GM23248 (cell line): ENCODE data around the gene CDAN1. TPM values are rescaled to one million over a fixed set of nuclear protein-coding genes. Genes with fewer than 3 reads are reported as not detected.

Source experiments
- DNase-seq: peaks from one replicate; pipeline ENCODE4 v3.0.0-alpha.2; 2015
- H2AFZ ChIP-seq: fragments of 200-600 bp; sonication (generic); 2 replicates; pipeline ENCODE4 v1.6.1; 2016; ENCODE audit warnings: antibody characterized with exemption
- H3F3A ChIP-seq: fragments of 200-600 bp; sonication (generic); 2 replicates; pipeline ENCODE4 v1.6.1; 2016; ENCODE audit warnings: mild to moderate bottlenecking, antibody characterized with exemption, mixed run types; ENCODE audit not compliant: insufficient read depth
- H3K27ac ChIP-seq: fragments of 200-600 bp; sonication (generic); 2 replicates; pipeline ENCODE4 v1.5.1; 2016; ENCODE audit warnings: mild to moderate bottlenecking
- H3K27me3 ChIP-seq: fragments of 200-600 bp; sonication (generic); replicated peaks from 2 replicates; pipeline ENCODE4 v1.6.1; 2016; ENCODE audit warnings: mild to moderate bottlenecking; ENCODE audit not compliant: insufficient read depth
- H3K36me3 ChIP-seq: fragments of 200-600 bp; sonication (generic); 2 replicates; pipeline ENCODE4 v1.6.1; 2016; ENCODE audit warnings: low read depth, mild to moderate bottlenecking
- H3K4me1 ChIP-seq: fragments of 200-600 bp; sonication (generic); 2 replicates; pipeline ENCODE4 v1.6.1; 2016; ENCODE audit warnings: mild to moderate bottlenecking; ENCODE audit not compliant: insufficient read depth
- H3K4me2 ChIP-seq: fragments of 200-600 bp; sonication (generic); one replicate; pipeline ENCODE4 v1.6.1; 2016; ENCODE audit warnings: mild to moderate bottlenecking; ENCODE audit not compliant: unreplicated experiment
- H3K4me3 ChIP-seq: fragments of 200-600 bp; sonication (generic); 2 replicates; pipeline ENCODE4 v1.5.1; 2016; ENCODE audit warnings: mild to moderate bottlenecking
- H3K79me2 ChIP-seq: fragments of 200-600 bp; sonication (generic); 2 replicates; pipeline ENCODE4 v1.6.1; 2016; ENCODE audit warnings: mild to moderate bottlenecking; ENCODE audit not compliant: insufficient read depth
- H3K9ac ChIP-seq: fragments of 200-600 bp; sonication (generic); 2 replicates; pipeline ENCODE4 v1.6.1; 2016; ENCODE audit warnings: mild to moderate bottlenecking
- H3K9me2 ChIP-seq: fragments of 200-600 bp; sonication (generic); 2 replicates; pipeline ENCODE4 v1.6.1; 2016; ENCODE audit warnings: mixed run types, mild to moderate bottlenecking, moderate library complexity; ENCODE audit not compliant: insufficient read depth
- H3K9me3 ChIP-seq: fragments of 200-600 bp; sonication (generic); one replicate; pipeline ENCODE4 v1.6.1; 2017; ENCODE audit warnings: low read depth
- H4K20me1 ChIP-seq: fragments of 200-600 bp; sonication (generic); 2 replicates; pipeline ENCODE4 v1.6.0; 2016; ENCODE audit not compliant: insufficient read depth
- EZH2 ChIP-seq: fragments of 200-600 bp; sonication (generic); IDR thresholded peaks from 2 replicates; pipeline ENCODE4 v1.6.1; 2018; ENCODE audit warnings: antibody characterized with exemption, mild to moderate bottlenecking; ENCODE audit not compliant: insufficient read depth, poor library complexity, severe bottlenecking
- EZH2phosphoT487 ChIP-seq: fragments of 200-600 bp; sonication (generic); IDR thresholded peaks from 2 replicates; pipeline ENCODE4 v1.6.1; 2018; ENCODE audit warnings: antibody characterized with exemption, moderate library complexity, mild to moderate bottlenecking, low read depth; ENCODE audit not compliant: insufficient read depth
- WGBS, 2 experiments: methylation state at CpG; one replicate each; pipeline ENCODE4 v1.1.6; 2015 to 2017; ENCODE audit warnings: low lambda C conversion rate in 2 of 2, low coverage in 1 of 2; ENCODE audit errors: missing lambda C conversion rate in 2 of 2; 5-methylcytosine and 5-hydroxymethylcytosine counted together
- in situ Hi-C: fragments of 300-500 bp; cut with MboI; formaldehyde crosslinking; loops from 2 replicates; pipeline ENCODE4 v1.15.0; 2020
- polyA plus RNA-seq: library from polyadenylated mRNA; unstranded; fragments of >200 nt; fragmentation: Nextera tagmentation; extraction: Ambion mirVana; gene quantifications from 2 replicates; pipeline ENCODE4 v1.2.1, GENCODE V29; 2016
- total RNA-seq: library from RNA; depleted of rRNA; stranded (reverse); fragments of >200 nt; shearing (Covaris generic); gene quantifications from 2 replicates; pipeline ENCODE4 v1.2.3, GENCODE V29; 2014; rRNA removed

CDAN1 gene
- total and polyA plus RNA-seq, 2 experiments from 2014 or later: 5.3 to 13.0 TPM

DNA sequence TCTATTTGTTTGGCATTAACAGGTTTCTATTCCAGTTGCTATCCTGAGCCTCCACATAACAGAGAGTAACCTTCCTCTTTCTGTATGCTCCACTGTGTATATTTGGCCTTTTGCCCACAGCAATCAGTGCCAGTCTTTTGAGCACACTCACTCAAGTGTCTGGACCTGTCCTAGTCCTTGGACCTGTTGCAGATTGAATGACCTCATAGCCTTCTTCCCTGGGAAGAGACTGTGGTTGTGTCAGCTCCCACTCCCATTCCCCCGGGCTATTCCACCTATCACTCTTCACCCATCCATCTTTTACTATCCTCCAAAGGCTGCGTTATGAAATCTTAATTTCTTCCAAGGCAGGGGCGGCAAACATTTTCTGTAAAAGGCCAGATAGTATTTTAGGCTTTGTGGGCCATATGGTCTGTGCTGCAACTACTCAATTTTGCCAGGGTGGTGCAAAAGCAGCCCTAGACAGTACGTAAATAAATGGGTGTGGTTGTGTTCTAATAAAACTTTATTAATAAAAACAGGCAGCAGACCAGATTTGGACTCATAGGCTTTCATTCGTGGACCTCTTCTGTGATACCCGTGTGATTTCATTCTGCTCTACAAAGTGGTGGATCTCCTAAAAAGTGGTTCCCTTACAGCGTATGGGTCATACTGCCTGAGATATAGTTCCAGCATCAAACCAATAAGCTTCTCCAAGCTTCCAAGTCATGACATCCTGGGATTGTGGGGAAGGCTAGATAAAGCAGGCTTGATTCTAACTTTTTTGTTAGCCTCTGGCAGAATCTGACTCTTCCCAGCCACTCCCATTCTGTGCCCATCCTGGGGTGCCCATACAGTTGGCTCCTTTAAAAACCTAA is 57.4 kb downstream of the CDAN1 start:
- Histone ChIP-seq H3K27ac (no peak overlapping the region), H3K9me3 (no peaks in the 10 kb centered on the region), H4K20me1 (no peaks in the 10 kb centered on the region), H3K9me2 (no peaks in the 10 kb centered on the region), H3K4me2 (no peak overlapping the region), H3F3A (peaks cover 5% of the 10 kb centered on the region; the same call in 1 of the 2 replicates), H3K9ac (no peak overlapping the region), H2AFZ (no peak overlapping the region), H3K79me2 (no peaks in the 10 kb centered on the region), H3K36me3 (no peaks in the 10 kb centered on the region; the same call in 1 of the 2 replicates), H3K4me1 (no peaks in the 10 kb centered on the region), H3K27me3 (no peaks in the 10 kb centered on the region), H3K4me3 (no peak overlapping the region)
- in situ Hi-C loops: no loop called here
- DNase-seq: no peak
- TF ChIP-seq EZH2phosphoT487 (no peak), EZH2 (no peak)
- 91% methylated on average over 7 of the region's 7 CpGs for WGBS, 2 experiments

DNA sequence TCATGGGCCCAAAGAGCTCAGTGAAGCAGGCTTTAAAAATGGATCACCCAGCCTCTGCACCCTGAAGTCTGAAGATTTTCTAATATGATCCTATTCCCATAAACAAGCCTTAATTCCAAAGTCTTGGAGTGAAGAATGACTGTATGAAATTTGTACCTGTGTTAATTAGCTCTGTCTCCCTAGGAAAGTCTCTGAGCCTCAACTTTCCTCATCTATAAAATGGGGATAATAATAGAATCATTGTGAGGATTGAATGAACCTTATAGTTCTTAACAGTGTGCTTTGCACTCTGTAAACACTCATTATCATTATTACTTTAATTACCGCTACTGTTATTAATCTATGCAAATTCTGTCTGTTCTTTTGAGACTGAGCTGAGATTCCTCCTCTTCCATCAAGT is 61.9 kb downstream of the CDAN1 start:
- Histone ChIP-seq H3K9me3 (no peaks in the 10 kb centered on the region), H2AFZ (no peak overlapping the region), H3K79me2 (no peaks in the 10 kb centered on the region), H3K36me3 (no peaks in the 10 kb centered on the region), H4K20me1 (no peaks in the 10 kb centered on the region), H3F3A (peaks cover 4% of the 10 kb centered on the region; the same call in 1 of the 2 replicates), H3K4me1 (no peaks in the 10 kb centered on the region), H3K27me3 (no peaks in the 10 kb centered on the region), H3K4me3 (no peak overlapping the region), H3K4me2 (no peak overlapping the region), H3K9ac (no peak overlapping the region), H3K27ac (no peak overlapping the region), H3K9me2 (no peaks in the 10 kb centered on the region)
- DNase-seq: no peak
- in situ Hi-C loops: no loop called here
- no peak for TF ChIP-seq EZH2phosphoT487
- TF ChIP-seq EZH2: no peak
- 88 to 100% methylated on average over 1 of the region's 1 CpG for WGBS, 2 experiments

DNA sequence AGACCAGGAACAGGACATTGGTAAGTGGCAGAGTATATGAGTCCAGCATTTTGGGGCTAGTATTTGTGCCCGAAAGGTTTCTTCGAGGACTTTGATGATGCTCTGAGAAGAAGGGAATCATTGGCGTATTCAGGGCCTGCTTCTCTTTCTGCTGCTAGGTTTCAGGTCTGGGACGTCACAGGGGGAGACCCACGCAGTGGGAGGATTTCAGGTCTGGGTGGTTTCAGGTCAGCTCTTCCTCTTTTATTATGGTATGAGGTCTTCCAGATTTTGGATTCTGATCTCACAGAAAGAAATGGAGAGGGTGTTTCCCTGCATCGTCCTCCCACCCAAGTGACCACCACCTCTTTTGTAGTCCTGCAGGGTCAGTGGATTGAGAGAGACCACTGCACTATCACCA is 62.5 kb downstream of the CDAN1 start:
- Histone ChIP-seq H3K27ac (no peak overlapping the region), H3K9me2 (no peaks in the 10 kb centered on the region), H4K20me1 (no peaks in the 10 kb centered on the region), H3K4me1 (no peaks in the 10 kb centered on the region), H3K4me3 (no peak overlapping the region), H3K9me3 (no peaks in the 10 kb centered on the region), H3K9ac (no peak overlapping the region), H3K27me3 (no peaks in the 10 kb centered on the region), H3K79me2 (no peaks in the 10 kb centered on the region), H2AFZ (no peak overlapping the region), H3K4me2 (no peak overlapping the region), H3K36me3 (no peaks in the 10 kb centered on the region), H3F3A (no peaks in the 10 kb centered on the region)
- no peak for TF ChIP-seq EZH2
- TF ChIP-seq EZH2phosphoT487: no peak
- 93 to 96% methylated on average over 6 of the region's 6 CpGs for WGBS, 2 experiments
- no peak for DNase-seq
- in situ Hi-C loops: no loop called here

Other genes starting within 250 kb of the CDAN1 start
- gene ZNF106, start 246.0 kb downstream of the CDAN1 start, total RNA-seq: 35.7 and 37.8 TPM in 2 replicates
- 43.8 and 44.5 TPM in 2 replicates for gene ZNF106, start 246.0 kb downstream of the CDAN1 start, polyA plus RNA-seq
- 47.4 and 57.0 TPM in 2 replicates for gene SNAP23, start 241.5 kb downstream of the CDAN1 start, total RNA-seq
- gene SNAP23, start 241.5 kb downstream of the CDAN1 start, polyA plus RNA-seq: 58.2 and 61.7 TPM in 2 replicates
- 15.1 and 18.1 TPM in 2 replicates for gene LRRC57, start 188.3 kb downstream of the CDAN1 start, total RNA-seq
- 14.1 and 14.4 TPM in 2 replicates for gene LRRC57, start 188.3 kb downstream of the CDAN1 start, polyA plus RNA-seq
- 41.9 and 47.8 TPM in 2 replicates for gene HAUS2, start 188.3 kb downstream of the CDAN1 start, total RNA-seq
- 22.1 and 26.7 TPM in 2 replicates for gene HAUS2, start 188.3 kb downstream of the CDAN1 start, polyA plus RNA-seq
- gene STARD9, start 161.5 kb downstream of the CDAN1 start, total RNA-seq: 1.4 and 2.1 TPM in 2 replicates
- gene STARD9, start 161.5 kb downstream of the CDAN1 start, polyA plus RNA-seq: 0.34 and 0.60 TPM in 2 replicates
- 6.3 and 7.6 TPM in 2 replicates for gene TTBK2, start 183.7 kb upstream of the CDAN1 start, total RNA-seq
- gene TTBK2, start 183.7 kb upstream of the CDAN1 start, polyA plus RNA-seq: 4.7 and 5.1 TPM in 2 replicates